Immature natural killer cell (primary cell): ENCODE data around the gene ENTHD1. TPM values are rescaled to one million over a fixed set of nuclear protein-coding genes. Genes with fewer than 3 reads are reported as not detected.

Experiments used
- DNase-seq, 3 donors: peaks; one replicate each; pipeline ENCODE4 v3.0.0; 2022; ENCODE audit warnings: mixed read lengths in 1 of 3
- H3K27ac Mint-ChIP-seq, 6 donors: one replicate each; pipeline ENCODE4 v1.8.0; 2020; ENCODE audit warnings: mixed read lengths in 6 of 6, mild to moderate bottlenecking in 5 of 6, inconsistent platforms in 4 of 6, moderate library complexity in 3 of 6
- H3K27me3 Mint-ChIP-seq, 3 donors: one replicate each; pipeline ENCODE4 v1.8.0; 2020 to 2021; ENCODE audit warnings: low read depth in 3 of 3, mild to moderate bottlenecking in 3 of 3, mixed read lengths in 3 of 3, moderate library complexity in 3 of 3, inconsistent platforms in 1 of 3
- H3K36me3 Mint-ChIP-seq, 3 donors: one replicate each; pipeline ENCODE4 v1.8.0; 2020; ENCODE audit warnings: mixed read lengths in 3 of 3, inconsistent platforms in 2 of 3, mild to moderate bottlenecking in 2 of 3
- H3K4me1 Mint-ChIP-seq, 2 donors: one replicate each; pipeline ENCODE4 v1.8.0; 2020; ENCODE audit warnings: inconsistent platforms in 2 of 2, mild to moderate bottlenecking in 2 of 2, mixed read lengths in 2 of 2, moderate library complexity in 1 of 2
- H3K4me3 Mint-ChIP-seq, 5 donors: one replicate each; pipeline ENCODE4 v1.8.0; 2020; ENCODE audit warnings: mild to moderate bottlenecking in 5 of 5, mixed read lengths in 5 of 5, inconsistent platforms in 3 of 5, moderate library complexity in 3 of 5
- H3K9me3 Mint-ChIP-seq, 6 donors: one replicate each; pipeline ENCODE4 v1.8.0; 2020; ENCODE audit warnings: mild to moderate bottlenecking in 6 of 6, mixed read lengths in 6 of 6, inconsistent platforms in 4 of 6, moderate library complexity in 3 of 6
- polyA plus RNA-seq, 3 donors: library from polyadenylated mRNA; unstranded; fragments of 300-500 nt; fragmentation: Illumina TruSeq; gene quantifications; one replicate each; pipeline ENCODE4 v1.2.3, GENCODE V29; 2021

Gene ENTHD1
- polyA plus RNA-seq, 3 donors from 2014 or later: not detected

DNA sequence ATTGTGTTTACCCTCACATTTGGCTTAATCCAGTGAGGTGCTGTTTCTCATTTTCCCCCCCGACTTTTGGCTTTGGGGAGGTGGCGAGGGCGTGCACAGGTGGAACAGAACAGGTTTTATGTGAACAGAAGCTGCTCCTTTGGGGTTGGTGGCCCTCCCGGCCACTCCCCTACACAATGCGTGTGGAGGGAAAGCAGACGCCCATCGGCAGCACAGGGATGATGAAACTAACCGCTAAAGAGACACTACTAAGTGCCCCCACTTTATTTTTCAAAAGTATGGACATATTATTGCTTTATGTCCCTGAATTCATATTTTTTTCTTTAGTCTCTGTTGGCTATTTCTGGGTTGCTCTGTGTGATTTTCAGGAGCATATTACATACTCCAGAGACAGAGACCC, 160.9 kb downstream of the ENTHD1 start:
- peaks cover 5 to 6% (median 5%) of the 10 kb centered on the region in 3 donors for H3K27me3 Mint-ChIP-seq
- no peak for DNase-seq

DNA sequence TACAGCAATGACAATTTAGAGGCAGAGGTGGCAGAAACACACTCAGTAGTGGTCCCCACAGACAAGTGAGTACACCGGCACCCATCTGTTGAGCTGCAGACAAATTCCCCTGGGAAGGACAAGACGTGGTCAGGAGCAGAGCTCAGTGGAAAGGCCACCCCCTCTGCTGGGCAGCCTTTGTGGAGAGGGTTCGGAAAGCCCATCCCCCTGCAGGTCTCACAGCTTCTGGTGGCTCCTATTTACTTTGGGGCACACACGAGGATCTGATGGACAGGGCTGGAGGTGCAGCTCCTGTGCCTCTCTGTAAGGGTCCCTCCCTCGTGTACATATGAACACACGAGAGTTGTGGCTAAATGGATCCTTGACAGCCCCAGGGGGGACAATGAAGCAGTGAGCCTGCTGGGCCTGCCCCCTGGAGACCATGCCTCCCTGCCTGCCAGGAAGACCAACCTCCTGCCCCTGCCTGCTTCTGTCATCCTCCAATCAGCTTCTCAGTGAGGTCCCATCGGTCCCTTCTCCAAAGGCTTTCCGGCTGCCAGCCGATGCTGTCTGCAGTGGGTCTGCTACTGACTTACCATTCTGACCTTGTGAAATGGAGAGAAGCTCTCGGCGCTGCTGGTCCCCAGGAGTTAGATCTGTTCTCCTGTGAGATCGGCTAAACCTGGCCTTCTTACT, 161.5 kb downstream of the ENTHD1 start:
- DNase-seq: no peak
- Mint-ChIP-seq H3K4me1 (no peaks in the 10 kb centered on the region), H3K36me3 (no peaks in the 10 kb centered on the region), H3K27me3 (peaks cover 5 to 6% (median 5%) of the 10 kb centered on the region in 3 donors), H3K9me3 (no peaks in the 10 kb centered on the region), H3K27ac (no peak overlapping the region), H3K4me3 (no peak overlapping the region)

More for the DNA sequence above, 160.9 kb downstream of the ENTHD1 start:
- no peak overlapping the region for H3K4me3 Mint-ChIP-seq
- no peaks in the 10 kb centered on the region for H3K4me1 Mint-ChIP-seq
- H3K27ac Mint-ChIP-seq: no peak overlapping the region
- H3K9me3 Mint-ChIP-seq: no peaks in the 10 kb centered on the region
- no peaks in the 10 kb centered on the region for H3K36me3 Mint-ChIP-seq

DNA sequence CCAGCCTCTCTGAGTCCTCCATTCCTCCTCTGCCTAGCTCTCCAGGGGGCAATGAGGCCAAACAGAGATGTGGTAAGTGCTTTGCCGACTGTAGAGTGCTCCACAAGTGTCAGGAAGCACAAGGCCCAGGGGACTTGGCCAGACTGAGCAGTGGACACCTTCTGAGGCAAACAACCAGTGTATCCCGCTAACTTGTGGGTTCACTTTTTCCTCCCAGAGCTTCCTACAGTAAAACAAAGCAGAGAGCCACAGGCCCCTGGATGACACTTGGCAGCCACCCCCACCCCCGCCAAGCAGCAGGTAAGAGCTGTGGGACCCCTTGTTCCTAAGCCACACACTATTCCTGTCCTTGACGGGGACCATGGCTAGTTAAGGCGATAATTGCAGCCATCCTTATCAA, 162.1 kb downstream of the ENTHD1 start:
- DNase-seq: no peak
- Mint-ChIP-seq H3K27me3 (peaks cover 5 to 9% (median 6%) of the 10 kb centered on the region in 3 donors), H3K4me1 (no peaks in the 10 kb centered on the region), H3K4me3 (no peak overlapping the region), H3K27ac (no peak overlapping the region), H3K36me3 (no peaks in the 10 kb centered on the region), H3K9me3 (no peaks in the 10 kb centered on the region)

DNA sequence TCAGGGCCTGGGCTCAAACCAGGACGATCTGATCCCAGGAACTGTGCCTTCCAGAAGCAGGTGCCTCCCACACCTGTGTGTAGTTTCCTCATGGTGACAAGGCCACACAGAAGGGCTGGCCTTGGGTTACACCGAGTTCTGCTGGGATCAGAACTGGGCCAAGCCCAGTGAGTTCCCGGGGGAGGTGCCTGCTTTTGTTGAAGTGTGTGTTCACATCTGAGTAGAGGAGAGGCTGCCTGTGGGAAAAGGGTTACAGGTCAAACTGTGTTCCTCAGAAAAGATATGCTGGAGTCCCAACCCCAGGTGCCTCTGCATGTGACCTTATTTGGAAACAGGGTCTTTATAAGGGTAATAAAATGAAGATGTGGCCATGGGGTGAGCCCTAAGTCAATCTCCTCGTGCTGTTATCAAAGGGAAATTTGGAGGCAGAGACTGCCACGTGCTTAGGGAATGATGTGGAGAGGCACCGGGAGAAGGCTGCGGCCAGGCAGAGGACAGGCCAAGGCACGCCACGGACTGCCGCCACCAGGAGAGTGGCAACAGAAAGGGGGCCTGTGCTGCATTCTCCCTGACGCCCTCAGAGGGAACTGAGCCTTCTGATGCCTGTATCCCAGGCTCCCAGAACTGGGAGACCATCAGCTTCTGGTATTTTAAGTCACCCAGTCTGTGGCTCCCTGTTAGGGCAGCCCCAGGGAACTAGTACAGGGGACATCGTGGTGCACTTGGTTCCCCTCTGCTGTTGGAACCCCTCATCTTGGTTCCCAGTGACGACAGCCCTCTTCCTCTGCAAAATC, 164.2 kb downstream of the ENTHD1 start:
- Mint-ChIP-seq H3K4me1 (no peaks in the 10 kb centered on the region), H3K27me3 (peaks cover 0 to 7% (median 4%) of the 10 kb centered on the region in 3 donors), H3K36me3 (no peaks in the 10 kb centered on the region), H3K4me3 (no peak overlapping the region), H3K9me3 (no peaks in the 10 kb centered on the region), H3K27ac (no peak overlapping the region)
- DNase-seq: no peak

DNA sequence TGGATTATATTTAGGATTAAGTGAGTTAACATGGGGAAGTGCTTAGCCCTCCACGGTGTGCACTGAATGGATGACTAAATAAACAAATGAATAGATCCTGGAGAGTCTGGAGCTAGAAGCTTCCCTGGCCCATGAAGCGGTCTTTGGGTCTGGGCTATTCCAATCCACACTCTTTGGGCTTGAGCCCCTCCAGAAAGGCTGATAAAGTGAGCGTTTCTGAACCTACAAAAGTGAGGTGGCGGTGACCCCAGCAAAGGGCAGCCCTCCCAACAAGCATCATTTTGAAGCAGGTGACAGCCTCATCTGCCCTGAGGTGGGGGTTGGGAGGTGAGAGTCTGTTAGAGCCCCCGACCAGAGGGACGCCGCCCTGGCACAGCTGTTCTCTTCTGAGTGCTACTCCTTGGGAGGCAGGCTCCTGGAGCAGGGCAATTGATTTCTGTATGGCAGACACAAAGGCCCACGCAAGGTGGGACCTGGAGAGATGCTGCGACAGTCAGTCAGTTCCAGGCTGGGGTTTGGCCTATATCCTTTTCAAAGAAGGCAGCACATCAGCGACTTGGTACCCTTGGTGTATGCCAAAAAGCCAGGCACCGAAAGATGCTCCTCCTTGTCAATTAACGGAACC, 165.2 kb downstream of the ENTHD1 start:
- Mint-ChIP-seq H3K4me1 (no peaks in the 10 kb centered on the region), H3K9me3 (no peaks in the 10 kb centered on the region), H3K36me3 (no peaks in the 10 kb centered on the region), H3K4me3 (no peak overlapping the region), H3K27me3 (peaks cover 0 to 7% (median 4%) of the 10 kb centered on the region in 3 donors), H3K27ac (no peak overlapping the region)
- DNase-seq: no peak

DNA sequence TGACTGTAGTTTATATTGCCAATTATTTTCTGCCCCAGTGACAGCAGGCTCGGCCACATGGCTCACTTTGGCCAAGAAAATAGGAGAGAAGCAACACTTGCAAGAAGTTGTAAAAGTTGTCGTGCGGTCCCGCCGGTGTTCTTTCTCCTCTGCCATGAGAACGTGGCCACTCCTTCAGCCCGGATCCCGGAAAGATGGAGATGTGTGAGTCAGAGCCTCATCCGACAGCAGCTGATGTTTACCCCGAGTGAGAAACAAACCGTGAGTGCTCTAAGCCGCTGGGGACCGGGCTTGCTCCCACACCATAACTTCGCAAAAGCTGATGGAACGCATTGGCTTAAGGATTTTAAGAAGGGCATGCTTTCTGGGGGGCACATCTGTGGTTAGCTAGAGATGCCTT, 166.0 kb downstream of the ENTHD1 start:
- H3K36me3 Mint-ChIP-seq: no peaks in the 10 kb centered on the region
- no peaks in the 10 kb centered on the region for H3K4me1 Mint-ChIP-seq
- H3K4me3 Mint-ChIP-seq: no peak overlapping the region
- peaks cover 0 to 7% (median 0%) of the 10 kb centered on the region in 3 donors for H3K27me3 Mint-ChIP-seq
- no peaks in the 10 kb centered on the region for H3K9me3 Mint-ChIP-seq
- DNase-seq: no peak
- no peak overlapping the region for H3K27ac Mint-ChIP-seq

DNA sequence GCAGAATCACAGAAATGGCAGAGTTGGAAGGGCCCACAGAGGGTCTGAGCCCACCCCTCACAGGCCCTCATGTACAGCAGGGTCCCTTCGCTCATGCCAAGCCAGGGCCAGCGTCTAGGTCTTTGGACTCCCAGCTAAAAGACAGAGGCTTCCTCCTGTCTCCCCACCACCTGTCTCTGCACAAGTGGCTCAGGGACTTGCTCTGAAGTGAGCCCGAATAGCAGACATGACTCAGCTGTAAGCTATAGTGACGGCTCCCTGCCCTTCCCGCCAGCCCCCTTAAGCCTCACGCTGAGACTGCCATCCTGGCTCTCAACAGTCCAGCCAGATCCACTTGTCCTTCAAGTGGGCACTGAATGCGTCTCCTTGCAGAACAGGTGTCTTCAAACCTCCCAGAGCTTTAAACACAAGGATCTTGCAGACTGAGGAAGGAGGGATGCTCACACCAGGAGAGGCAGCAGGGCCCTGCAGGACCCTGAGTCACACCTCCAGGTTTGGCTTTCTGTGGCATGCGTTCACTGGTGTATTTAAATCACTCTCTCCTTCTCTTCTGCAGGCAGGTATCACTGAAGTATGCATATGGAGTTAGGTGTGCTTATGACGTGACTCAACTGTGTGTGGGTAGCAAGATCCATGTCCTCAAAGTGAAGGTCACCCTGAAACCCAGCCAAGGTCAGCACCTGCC, 168.1 kb downstream of the ENTHD1 start:
- DNase-seq: no peak
- Mint-ChIP-seq H3K27me3 (peaks cover 0 to 7% (median 4%) of the 10 kb centered on the region in 3 donors), H3K9me3 (no peaks in the 10 kb centered on the region), H3K4me1 (no peaks in the 10 kb centered on the region), H3K4me3 (no peak overlapping the region), H3K36me3 (no peaks in the 10 kb centered on the region), H3K27ac (no peak overlapping the region)

DNA sequence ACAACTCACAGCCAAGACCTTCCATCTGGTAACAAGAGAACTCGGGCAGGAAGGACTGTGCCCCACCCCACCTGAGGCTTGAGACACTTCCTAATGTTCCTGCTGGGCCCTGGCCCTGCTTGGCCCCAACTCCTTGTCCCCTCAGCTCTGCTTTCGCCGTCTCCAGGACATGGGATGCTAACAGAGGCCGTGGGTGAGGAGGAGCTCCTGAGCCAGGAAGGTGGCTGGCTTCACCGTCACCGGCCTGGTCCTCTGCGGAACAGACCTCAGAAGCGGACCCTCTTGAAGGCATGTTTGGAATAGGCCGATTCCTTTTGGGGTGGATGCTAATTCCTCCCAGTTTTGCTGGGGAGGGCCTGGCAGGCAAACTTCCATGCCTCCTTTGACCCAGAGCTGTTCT, 168.7 kb downstream of the ENTHD1 start:
- no peak overlapping the region for H3K4me3 Mint-ChIP-seq
- peaks cover 1 to 4% of the 10 kb centered on the region in 2 donors for H3K4me1 Mint-ChIP-seq
- H3K27me3 Mint-ChIP-seq: peaks cover 0 to 10% (median 7%) of the 10 kb centered on the region in 3 donors
- no peaks in the 10 kb centered on the region for H3K9me3 Mint-ChIP-seq
- H3K36me3 Mint-ChIP-seq: no peaks in the 10 kb centered on the region
- no peak for DNase-seq
- no peak overlapping the region for H3K27ac Mint-ChIP-seq

DNA sequence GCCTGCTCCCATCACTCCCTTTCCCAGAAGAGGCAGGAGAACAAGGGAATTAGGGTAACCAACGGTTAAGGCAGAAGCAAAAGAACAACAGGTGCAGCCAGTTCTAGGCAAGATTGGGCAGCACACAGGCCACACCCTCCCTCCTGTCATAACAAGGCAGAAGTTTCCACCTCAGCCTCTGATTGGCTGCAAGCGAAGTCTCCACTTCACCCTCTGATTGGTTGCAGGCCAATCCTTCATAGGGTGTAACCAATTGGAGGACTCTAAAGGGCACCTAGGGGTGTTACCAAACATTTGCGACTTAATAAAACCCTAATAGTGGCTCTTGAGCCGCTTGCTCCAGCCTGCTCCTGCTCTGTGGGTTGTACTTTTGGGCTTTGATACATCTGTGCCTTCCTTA, 169.2 kb downstream of the ENTHD1 start:
- H3K4me1 Mint-ChIP-seq: peaks cover 6 to 9% of the 10 kb centered on the region in 2 donors
- H3K27me3 Mint-ChIP-seq: peaks cover 0 to 10% (median 6%) of the 10 kb centered on the region in 3 donors
- DNase-seq: no peak
- no peak overlapping the region for H3K27ac Mint-ChIP-seq
- H3K9me3 Mint-ChIP-seq: no peaks in the 10 kb centered on the region
- no peaks in the 10 kb centered on the region for H3K36me3 Mint-ChIP-seq
- no peak overlapping the region for H3K4me3 Mint-ChIP-seq

DNA sequence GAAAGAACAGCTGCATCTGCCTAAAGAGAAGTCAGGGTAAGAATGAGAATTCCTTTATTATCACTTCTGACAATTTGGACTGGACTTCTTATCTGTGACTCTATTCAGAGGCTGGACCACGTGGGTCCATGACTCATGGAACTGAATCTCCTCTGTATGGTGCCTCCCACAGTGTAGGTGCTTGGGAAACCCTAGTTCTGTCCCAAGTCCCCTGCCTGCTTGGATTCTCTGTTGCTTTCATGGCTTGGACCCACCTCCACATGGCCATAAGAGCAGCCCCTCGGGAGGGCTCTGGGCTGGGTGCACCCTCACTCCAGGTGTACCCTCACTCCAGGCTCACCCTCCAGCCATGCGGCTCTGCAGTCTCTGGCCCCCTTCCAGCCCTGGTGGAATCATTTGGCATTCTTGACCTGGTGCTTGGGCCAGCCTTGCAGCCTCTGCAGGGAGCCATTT, 169.6 kb downstream of the ENTHD1 start:
- no peaks in the 10 kb centered on the region for H3K9me3 Mint-ChIP-seq
- H3K27me3 Mint-ChIP-seq: peaks cover 0 to 10% (median 6%) of the 10 kb centered on the region in 3 donors
- no peak overlapping the region for H3K27ac Mint-ChIP-seq
- peaks cover 10 to 13% of the 10 kb centered on the region in 2 donors for H3K4me1 Mint-ChIP-seq
- no peaks in the 10 kb centered on the region for H3K36me3 Mint-ChIP-seq
- DNase-seq: no peak
- H3K4me3 Mint-ChIP-seq: no peak overlapping the region

DNA sequence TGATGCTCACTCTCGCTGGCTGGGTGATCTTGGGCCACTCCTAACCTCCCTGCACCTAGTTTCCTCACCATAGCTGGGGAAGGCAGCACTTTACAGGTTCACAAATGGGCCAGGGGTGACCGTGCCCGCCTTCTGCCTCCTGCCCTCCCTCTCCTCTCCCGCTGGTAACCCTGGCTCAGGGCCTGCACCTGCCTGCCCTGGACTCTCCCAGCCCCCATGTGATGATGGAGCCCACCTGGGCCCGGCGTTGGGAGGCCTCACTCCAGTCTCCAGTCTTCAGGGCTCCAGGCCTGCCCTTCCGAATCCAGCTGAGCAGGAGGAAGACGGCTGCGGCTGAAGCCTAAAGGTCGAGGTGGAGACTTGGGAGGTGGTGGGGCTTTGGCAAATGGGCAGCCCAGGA, 170.1 kb downstream of the ENTHD1 start:
- DNase-seq: no peak
- Mint-ChIP-seq H3K27me3 (peaks cover 0 to 10% (median 4%) of the 10 kb centered on the region in 3 donors), H3K27ac (no peak overlapping the region), H3K9me3 (no peaks in the 10 kb centered on the region), H3K36me3 (no peaks in the 10 kb centered on the region), H3K4me1 (peaks cover 10 to 14% of the 10 kb centered on the region in 2 donors), H3K4me3 (no peak overlapping the region)

DNA sequence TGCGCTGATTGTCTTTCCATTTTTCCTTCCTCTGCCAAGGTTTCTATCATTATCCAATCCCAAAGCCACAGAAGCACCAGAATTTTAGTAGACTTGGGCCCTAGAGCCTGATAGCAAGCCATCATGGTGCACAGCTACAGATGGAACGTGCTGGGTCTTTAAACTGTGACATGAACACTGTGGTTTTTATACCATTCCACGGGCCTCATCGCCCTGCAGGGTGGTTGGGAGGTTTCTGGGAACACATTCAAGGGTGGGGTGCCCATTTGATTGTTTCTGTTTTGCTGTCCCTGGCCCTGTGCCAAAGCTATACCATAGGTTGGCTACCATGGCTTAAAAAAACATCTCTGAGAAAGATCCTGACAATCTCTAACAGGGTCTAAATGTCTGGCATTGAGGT, 171.1 kb downstream of the ENTHD1 start:
- no peak for DNase-seq
- H3K4me3 Mint-ChIP-seq: no peak overlapping the region
- H3K27me3 Mint-ChIP-seq: peaks cover 0 to 10% (median 4%) of the 10 kb centered on the region in 3 donors
- H3K9me3 Mint-ChIP-seq: no peaks in the 10 kb centered on the region
- H3K4me1 Mint-ChIP-seq: peaks cover 11 to 14% of the 10 kb centered on the region in 2 donors
- H3K36me3 Mint-ChIP-seq: no peaks in the 10 kb centered on the region
- no peak overlapping the region for H3K27ac Mint-ChIP-seq

DNA sequence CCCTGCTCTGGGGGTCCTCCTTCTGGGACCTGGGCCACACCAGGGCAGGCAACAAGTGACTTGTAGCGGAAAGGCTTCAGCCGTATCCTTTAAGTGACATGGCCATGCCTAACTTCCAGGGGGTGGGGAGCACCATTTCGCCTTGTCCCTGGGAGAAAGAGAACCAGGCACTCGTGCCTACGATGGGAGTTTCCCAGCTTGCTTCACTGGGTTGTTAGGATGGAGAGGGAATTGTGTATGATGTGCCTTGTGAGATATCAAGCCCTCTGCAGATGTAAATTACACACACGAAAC, 171.6 kb downstream of the ENTHD1 start:
- Mint-ChIP-seq H3K9me3 (no peaks in the 10 kb centered on the region), H3K27me3 (peaks cover 0 to 10% (median 4%) of the 10 kb centered on the region in 3 donors), H3K36me3 (no peaks in the 10 kb centered on the region), H3K27ac (no peak overlapping the region), H3K4me3 (no peak overlapping the region), H3K4me1 (peaks cover 11 to 14% of the 10 kb centered on the region in 2 donors)
- no peak for DNase-seq
